ENCODE data around the gene TLL2.

DNA sequence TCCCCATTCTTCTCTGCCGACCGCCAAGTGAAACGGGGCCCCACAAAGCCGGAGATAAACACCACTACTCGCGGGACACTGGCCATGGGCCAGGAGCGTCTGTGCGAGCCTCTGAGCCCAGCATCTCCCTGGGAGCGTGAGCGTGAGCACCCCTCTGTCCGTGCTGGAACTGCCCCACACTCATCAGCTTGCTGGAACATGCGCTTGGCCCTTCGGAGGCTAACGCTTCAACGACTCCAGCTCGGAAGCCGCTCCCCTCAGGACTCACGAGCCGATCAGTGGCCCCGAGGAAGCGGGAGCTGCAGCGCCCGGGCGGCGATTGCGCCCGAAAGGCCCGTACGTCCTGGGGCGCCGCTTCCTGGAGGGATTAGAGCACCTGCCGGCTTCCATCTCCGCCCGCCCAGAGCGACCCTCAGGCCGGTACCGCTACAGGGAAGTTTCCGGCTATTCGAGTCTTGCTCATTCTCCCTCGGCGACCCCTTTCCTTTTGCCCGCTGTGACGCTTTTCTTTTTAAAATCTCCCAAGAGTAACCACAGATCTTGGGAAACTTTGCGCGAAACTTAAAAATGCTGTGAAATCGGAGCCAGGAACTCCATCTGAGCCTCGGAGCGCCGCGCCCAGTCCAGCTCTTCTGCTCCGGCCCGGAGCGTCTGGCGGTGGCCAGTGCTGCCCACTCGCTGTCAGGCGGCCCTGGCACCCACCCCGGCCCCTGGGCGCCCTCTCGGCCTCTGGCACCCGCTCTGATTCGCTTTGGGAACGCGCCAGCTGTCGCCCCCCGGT lies 1.0 kb downstream of the TLL2 start:
- TF ChIP-seq, protein P1, sequence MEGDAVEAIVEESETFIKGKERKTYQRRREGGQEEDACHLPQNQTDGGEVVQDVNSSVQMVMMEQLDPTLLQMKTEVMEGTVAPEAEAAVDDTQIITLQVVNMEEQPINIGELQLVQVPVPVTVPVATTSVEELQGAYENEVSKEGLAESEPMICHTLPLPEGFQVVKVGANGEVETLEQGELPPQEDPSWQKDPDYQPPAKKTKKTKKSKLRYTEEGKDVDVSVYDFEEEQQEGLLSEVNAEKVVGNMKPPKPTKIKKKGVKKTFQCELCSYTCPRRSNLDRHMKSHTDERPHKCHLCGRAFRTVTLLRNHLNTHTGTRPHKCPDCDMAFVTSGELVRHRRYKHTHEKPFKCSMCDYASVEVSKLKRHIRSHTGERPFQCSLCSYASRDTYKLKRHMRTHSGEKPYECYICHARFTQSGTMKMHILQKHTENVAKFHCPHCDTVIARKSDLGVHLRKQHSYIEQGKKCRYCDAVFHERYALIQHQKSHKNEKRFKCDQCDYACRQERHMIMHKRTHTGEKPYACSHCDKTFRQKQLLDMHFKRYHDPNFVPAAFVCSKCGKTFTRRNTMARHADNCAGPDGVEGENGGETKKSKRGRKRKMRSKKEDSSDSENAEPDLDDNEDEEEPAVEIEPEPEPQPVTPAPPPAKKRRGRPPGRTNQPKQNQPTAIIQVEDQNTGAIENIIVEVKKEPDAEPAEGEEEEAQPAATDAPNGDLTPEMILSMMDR (conservative IDR thresholded peaks at IDR 0.05; ENCODE audit: low read depth in 2 of 2): no peak; a peak in 1 of 4 replicates
- TF ChIP-seq, protein P2, sequence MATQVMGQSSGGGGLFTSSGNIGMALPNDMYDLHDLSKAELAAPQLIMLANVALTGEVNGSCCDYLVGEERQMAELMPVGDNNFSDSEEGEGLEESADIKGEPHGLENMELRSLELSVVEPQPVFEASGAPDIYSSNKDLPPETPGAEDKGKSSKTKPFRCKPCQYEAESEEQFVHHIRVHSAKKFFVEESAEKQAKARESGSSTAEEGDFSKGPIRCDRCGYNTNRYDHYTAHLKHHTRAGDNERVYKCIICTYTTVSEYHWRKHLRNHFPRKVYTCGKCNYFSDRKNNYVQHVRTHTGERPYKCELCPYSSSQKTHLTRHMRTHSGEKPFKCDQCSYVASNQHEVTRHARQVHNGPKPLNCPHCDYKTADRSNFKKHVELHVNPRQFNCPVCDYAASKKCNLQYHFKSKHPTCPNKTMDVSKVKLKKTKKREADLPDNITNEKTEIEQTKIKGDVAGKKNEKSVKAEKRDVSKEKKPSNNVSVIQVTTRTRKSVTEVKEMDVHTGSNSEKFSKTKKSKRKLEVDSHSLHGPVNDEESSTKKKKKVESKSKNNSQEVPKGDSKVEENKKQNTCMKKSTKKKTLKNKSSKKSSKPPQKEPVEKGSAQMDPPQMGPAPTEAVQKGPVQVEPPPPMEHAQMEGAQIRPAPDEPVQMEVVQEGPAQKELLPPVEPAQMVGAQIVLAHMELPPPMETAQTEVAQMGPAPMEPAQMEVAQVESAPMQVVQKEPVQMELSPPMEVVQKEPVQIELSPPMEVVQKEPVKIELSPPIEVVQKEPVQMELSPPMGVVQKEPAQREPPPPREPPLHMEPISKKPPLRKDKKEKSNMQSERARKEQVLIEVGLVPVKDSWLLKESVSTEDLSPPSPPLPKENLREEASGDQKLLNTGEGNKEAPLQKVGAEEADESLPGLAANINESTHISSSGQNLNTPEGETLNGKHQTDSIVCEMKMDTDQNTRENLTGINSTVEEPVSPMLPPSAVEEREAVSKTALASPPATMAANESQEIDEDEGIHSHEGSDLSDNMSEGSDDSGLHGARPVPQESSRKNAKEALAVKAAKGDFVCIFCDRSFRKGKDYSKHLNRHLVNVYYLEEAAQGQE (IDR thresholded peaks at IDR 0.05; ENCODE audit: unreplicated experiment): no peak
- TF ChIP-seq JUNB (IDR thresholded peaks at IDR 0.05; ENCODE audit: unreplicated experiment) (no peak), EZH2phosphoT487 (IDR thresholded peaks at IDR 0.05; ENCODE audit: unreplicated experiment) (no peak), EZH2 (IDR thresholded peaks at IDR 0.05; ENCODE audit: low read depth, unreplicated experiment) (no peak)
